ENCODE measurements around the gene ALX1.
A peak's percentile ranks its signal among the peaks of the same experiment; 100 is the strongest.

The ALX1 gene

GRCh38 chr12:85260447-85260846, 19.6 kb upstream of the ALX1 start:
- no peak for TF ChIP-seq CTCF (IDR thresholded peaks at IDR 0.05)
- H3K9me3 ChIP-seq, result no peaks in the 10 kb centered on the region
- no peaks in the 10 kb centered on the region for H3K36me3 ChIP-seq
- H3K27me3 ChIP-seq, result no peaks in the 10 kb centered on the region
- no peak for DNase-seq
- H3K4me3 ChIP-seq, result no peak overlapping the region
- no peaks in the 10 kb centered on the region for H3K4me1 ChIP-seq
- no peak overlapping the region for H3K27ac ChIP-seq
- intact Hi-C loops (cut with DNase I; ENCODE audit: low total_unique reads), result no loop called here

GRCh38 chr12:85260896-85261295, 19.1 kb upstream of the ALX1 start:
- H3K4me3 ChIP-seq, result no peak overlapping the region
- H3K9me3 ChIP-seq, result no peaks in the 10 kb centered on the region
- no peaks in the 10 kb centered on the region for H3K4me1 ChIP-seq
- no peak for DNase-seq
- TF ChIP-seq CTCF (IDR thresholded peaks at IDR 0.05), result no peak
- H3K27ac ChIP-seq, result no peak overlapping the region
- no peaks in the 10 kb centered on the region for H3K36me3 ChIP-seq
- H3K27me3 ChIP-seq, result no peaks in the 10 kb centered on the region
- intact Hi-C loops (cut with DNase I; ENCODE audit: low total_unique reads), result no loop called here

GRCh38 chr12:85266356-85266755, 13.7 kb upstream of the ALX1 start:
- H3K4me3 ChIP-seq, result no peak overlapping the region
- no peaks in the 10 kb centered on the region for H3K36me3 ChIP-seq
- no peak for DNase-seq
- no peaks in the 10 kb centered on the region for H3K4me1 ChIP-seq
- no peak overlapping the region for H3K27ac ChIP-seq
- TF ChIP-seq CTCF (IDR thresholded peaks at IDR 0.05), result no peak
- intact Hi-C loops (cut with DNase I; ENCODE audit: low total_unique reads), result no loop called here
- H3K27me3 ChIP-seq, result no peaks in the 10 kb centered on the region
- no peaks in the 10 kb centered on the region for H3K9me3 ChIP-seq

GRCh38 chr12:85273381-85274314, 6.4 kb upstream of the ALX1 start:
- peaks cover 0 to 7% (median 0%) of the 10 kb centered on the region in 3 donors for H3K9me3 ChIP-seq
- H3K36me3 ChIP-seq, result no peaks in the 10 kb centered on the region
- intact Hi-C loops (cut with DNase I; ENCODE audit: low total_unique reads), result no loop called here
- no peak overlapping the region for H3K27ac ChIP-seq
- peaks cover 0 to 18% of the 10 kb centered on the region in 2 donors for H3K27me3 ChIP-seq
- H3K4me3 ChIP-seq, result peak overlapping the region in 1 of 2 donors; percentile 4
- TF ChIP-seq CTCF (IDR thresholded peaks at IDR 0.05), result no peak
- no peak for DNase-seq
- H3K4me1 ChIP-seq, result peaks cover 0 to 8% (median 0%) of the 10 kb centered on the region in 4 donors

GRCh38 chr12:85274315-85274651, 5.7 kb upstream of the ALX1 start:
- intact Hi-C loops (cut with DNase I; ENCODE audit: low total_unique reads), result no loop called here
- H3K36me3 ChIP-seq, result no peaks in the 10 kb centered on the region
- DNase-seq, result no peak
- no peak overlapping the region for H3K4me3 ChIP-seq
- H3K27ac ChIP-seq, result no peak overlapping the region
- H3K4me1 ChIP-seq, result peaks cover 0 to 8% (median 0%) of the 10 kb centered on the region in 4 donors
- no peak for TF ChIP-seq CTCF (IDR thresholded peaks at IDR 0.05)
- H3K9me3 ChIP-seq, result peaks cover 0 to 7% (median 0%) of the 10 kb centered on the region in 3 donors
- peaks cover 0 to 24% of the 10 kb centered on the region in 2 donors for H3K27me3 ChIP-seq

All from tibial artery (tissue), 4 donors.